Progenitor cell of endocrine pancreas (in vitro differentiated cells): ENCODE measurements around the gene ARHGAP30. TPM values are rescaled to one million over a fixed set of nuclear protein-coding genes. Genes with fewer than 3 reads are reported as not detected.

Experiments
- DNase-seq: peaks from one replicate; pipeline ENCODE4 v3.0.0; 2021; ENCODE audit warnings: low spot score; ENCODE audit not compliant: unreplicated experiment
- H3K27ac Mint-ChIP-seq: 2 replicates; pipeline ENCODE4 v1.8.0; 2021; ENCODE audit warnings: mild to moderate bottlenecking, moderate library complexity, mixed read lengths
- H3K27me3 Mint-ChIP-seq: 2 replicates; pipeline ENCODE4 v1.8.0; 2021; ENCODE audit warnings: mixed read lengths
- H3K36me3 Mint-ChIP-seq: 2 replicates; pipeline ENCODE4 v1.8.0; 2022; ENCODE audit warnings: mixed read lengths; ENCODE audit not compliant: insufficient read depth
- H3K4me1 Mint-ChIP-seq: 2 replicates; pipeline ENCODE4 v1.8.0; 2021; ENCODE audit warnings: low read depth, mixed read lengths
- H3K4me3 Mint-ChIP-seq: 2 replicates; pipeline ENCODE4 v1.8.0; 2021; ENCODE audit warnings: low read depth, mild to moderate bottlenecking, moderate library complexity, mixed read lengths
- H3K9me3 Mint-ChIP-seq: 2 replicates; pipeline ENCODE4 v1.8.0; 2021; ENCODE audit warnings: low read depth, mixed read lengths
- CTCF ChIP-seq: fragments of 200-600 bp; sonication (generic); IDR thresholded peaks from one replicate; pipeline ENCODE4 v1.5.0; 2021; ENCODE audit warnings: antibody characterized with exemption, mild to moderate bottlenecking; ENCODE audit not compliant: unreplicated experiment
- total RNA-seq: library from RNA; stranded (reverse); gene quantifications from 2 replicates; pipeline ENCODE4 v1.2.1, GENCODE V29; 2021

The ARHGAP30 gene
- total RNA-seq, 1 donor from 2014 or later, result not detected

DNA sequence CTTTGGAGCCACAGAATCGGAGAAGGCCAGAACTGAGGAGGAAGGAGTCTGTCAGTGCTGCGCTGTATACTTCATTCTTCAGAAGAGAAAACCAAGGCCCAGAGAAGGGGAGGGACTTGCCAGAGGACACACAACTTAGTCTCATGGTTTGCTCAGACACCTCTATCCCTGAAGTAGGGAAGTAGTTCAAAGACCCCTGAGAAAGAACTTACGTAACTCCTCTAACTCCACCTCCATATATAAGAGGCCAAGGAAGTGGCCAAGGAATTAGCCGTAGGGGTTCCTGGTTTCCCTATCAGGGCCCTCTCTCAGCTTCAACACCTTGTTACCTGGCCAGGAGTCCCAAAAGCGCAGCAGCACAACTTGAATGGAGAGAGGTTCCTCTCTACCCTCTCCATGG lies 20.2 kb upstream of the ARHGAP30 start:
- H3K27ac Mint-ChIP-seq, result no peak overlapping the region
- H3K4me3 Mint-ChIP-seq, result no peak overlapping the region
- peaks cover 3% of the 10 kb centered on the region for H3K27me3 Mint-ChIP-seq
- H3K4me1 Mint-ChIP-seq, result peaks cover 14% of the 10 kb centered on the region
- no peaks in the 10 kb centered on the region for H3K36me3 Mint-ChIP-seq
- no peak for DNase-seq
- no peak for TF ChIP-seq CTCF
- no peaks in the 10 kb centered on the region for H3K9me3 Mint-ChIP-seq

DNA sequence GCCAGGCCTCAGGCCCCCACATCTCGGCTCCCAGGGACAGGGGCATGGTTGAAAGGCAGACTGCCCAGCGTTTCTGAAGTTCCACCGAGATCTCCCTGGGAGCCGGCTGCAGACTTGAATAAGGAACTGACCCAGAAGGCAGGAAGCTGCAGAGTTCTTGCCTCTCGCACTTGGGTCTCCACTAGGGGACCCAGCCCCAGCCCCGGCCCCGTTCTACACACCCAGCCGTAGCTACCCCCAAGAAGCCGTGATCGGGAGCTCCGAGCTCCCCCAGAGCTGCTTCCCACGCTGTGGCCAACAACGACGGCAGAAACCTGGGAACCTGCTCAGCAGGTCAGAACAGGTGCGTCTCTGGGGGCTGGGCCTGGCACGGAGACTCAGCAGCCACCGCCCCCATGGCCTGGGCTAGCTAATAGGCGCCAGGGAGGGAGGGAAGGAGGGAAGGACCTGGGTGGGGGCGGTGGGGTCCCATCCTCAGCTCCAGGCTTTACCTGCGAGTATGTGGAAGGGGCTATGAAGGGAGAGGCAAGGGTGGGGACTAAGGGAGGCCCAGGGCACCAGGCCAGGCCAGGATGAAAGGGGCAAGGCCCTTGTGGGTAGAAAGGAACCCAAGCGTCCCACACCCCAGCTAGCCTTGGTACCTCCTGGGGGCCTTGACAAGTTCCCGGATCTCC lies 19.7 kb upstream of the ARHGAP30 start, which contains the start of gene NECTIN4:
Gene NECTIN4 (minus strand): TSS at position 308 of the 674 bp plus-strand sequence. CDS start 262 bp downstream, at position 46.
- no peaks in the 10 kb centered on the region for H3K36me3 Mint-ChIP-seq
- H3K27ac Mint-ChIP-seq, result peak within 1 kb of the TSS; percentile 87
- H3K9me3 Mint-ChIP-seq, result no peaks in the 10 kb centered on the region
- H3K4me1 Mint-ChIP-seq, result peaks cover 18% of the 10 kb centered on the region
- DNase-seq, result no peak
- H3K27me3 Mint-ChIP-seq, result no peaks in the 10 kb centered on the region
- TF ChIP-seq CTCF, result no peak
- H3K4me3 Mint-ChIP-seq, result peak within 1 kb of the TSS; percentile 50

DNA sequence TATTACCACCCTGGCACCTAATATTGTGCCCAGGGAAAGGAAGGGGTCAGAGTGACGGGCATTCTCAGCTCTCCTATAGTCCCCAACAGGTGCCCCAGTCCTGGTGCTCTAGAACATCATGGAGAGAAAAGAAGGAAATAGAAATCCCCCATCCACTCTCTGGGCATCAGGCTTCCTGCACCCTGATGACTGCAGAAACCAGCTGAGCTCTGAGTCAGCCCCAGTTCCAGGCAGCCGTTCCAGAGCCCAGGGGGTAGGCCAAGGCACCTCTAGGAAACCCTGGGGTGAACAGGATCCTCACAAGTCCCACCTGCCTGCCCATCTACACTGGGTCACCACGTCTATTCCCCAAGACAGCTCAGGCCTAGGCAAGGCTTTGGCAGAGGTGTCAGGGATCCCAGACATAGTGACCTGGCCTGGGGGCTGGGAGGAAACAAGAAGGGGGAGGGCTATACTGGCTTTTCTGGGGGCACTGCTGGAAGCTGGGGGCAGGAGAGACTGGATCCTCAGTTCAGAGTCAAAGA lies 19.0 kb upstream of the ARHGAP30 start:
- Mint-ChIP-seq H3K4me3 (peak overlapping the region; percentile 50), H3K36me3 (no peaks in the 10 kb centered on the region), H3K9me3 (no peaks in the 10 kb centered on the region), H3K4me1 (peaks cover 26% of the 10 kb centered on the region), H3K27me3 (no peaks in the 10 kb centered on the region), H3K27ac (peak overlapping the region; percentile 87)
- no peak for DNase-seq
- TF ChIP-seq CTCF, result no peak

GRCh38 chr1:161086457-161086856 lies 16.8 kb upstream of the ARHGAP30 start:
- Mint-ChIP-seq H3K9me3 (no peaks in the 10 kb centered on the region), H3K27ac (no peak overlapping the region)

GRCh38 chr1:161085165-161085564 lies 15.5 kb upstream of the ARHGAP30 start:
- no peaks in the 10 kb centered on the region for H3K9me3 Mint-ChIP-seq
- no peak for DNase-seq
- H3K4me3 Mint-ChIP-seq, result no peak overlapping the region
- TF ChIP-seq CTCF, result no peak
- peak overlapping the region; percentile 98 for H3K27ac Mint-ChIP-seq
- no peaks in the 10 kb centered on the region for H3K27me3 Mint-ChIP-seq
- no peaks in the 10 kb centered on the region for H3K36me3 Mint-ChIP-seq
- peaks cover 35% of the 10 kb centered on the region for H3K4me1 Mint-ChIP-seq

More at GRCh38 chr1:161086457-161086856, 16.8 kb upstream of the ARHGAP30 start:
- Mint-ChIP-seq H3K27me3 (no peaks in the 10 kb centered on the region), H3K36me3 (no peaks in the 10 kb centered on the region), H3K4me3 (no peak overlapping the region), H3K4me1 (peaks cover 35% of the 10 kb centered on the region)
- no peak for DNase-seq
- TF ChIP-seq CTCF, result no peak
